ENCODE data around the gene ZBTB9.

- no peak for TF ChIP-seq CTCF (IDR thresholded peaks at IDR 0.05; ENCODE audit: insufficient read depth, low read length, poor library complexity, severe bottlenecking)
- no peak for TF ChIP-seq EZH2phosphoT487 (conservative IDR thresholded peaks at IDR 0.05; ENCODE audit: low read length)
These were observed 34.5 kb upstream of the ZBTB9 start, which contains the start of gene SYNGAP1 for GRCh38 chr6:33419580-33420490.
